A549 treated with DMSO at 1 μM for 4 hours (cell line): ENCODE results near the gene APOL2. TPM values are rescaled to one million over a fixed set of nuclear protein-coding genes. Genes with fewer than 3 reads are reported as not detected.

Source experiments
- total RNA-seq: library from RNA; stranded (reverse); fragments of 200-300 nt; extraction: Qiagen RNA extraction; gene quantifications from 5 replicates; pipeline ENCODE4 v1.2.3, GENCODE V29; 2022; ENCODE audit warnings: low read depth

The APOL2 gene
- 24.6 to 27.1 TPM (median 26.2 TPM) in 5 replicates for total RNA-seq

GRCh38 chr22:36239401-36240171 is at the start of gene APOL2:
APOL2 (minus strand) TSS chr22:36239527; CDS start chr22:36233162, 6,365 bp downstream.

GRCh38 chr22:36252754-36253522 is 13.6 kb upstream of the APOL2 start, which contains the start of gene APOL1:
APOL1 (plus strand) TSS chr22:36253133; CDS start chr22:36254956, 1,823 bp downstream.

GRCh38 chr22:36201630-36202319 is 37.6 kb downstream of the APOL2 start, which contains the start of gene APOL4:
APOL4 (minus strand) TSS chr22:36201809; CDS start chr22:36201734, 75 bp downstream.

Other genes with a start within 250 kb of the APOL2 start
- gene RBFOX2, start 210.7 kb downstream of the APOL2 start, total RNA-seq, result 32.3 to 42.8 TPM (median 38.0 TPM) in 5 replicates
- 0.07 TPM in 2 of 5 replicates, not detected in the others for gene APOL3, start 78.8 kb downstream of the APOL2 start, total RNA-seq
- gene APOL4, start 37.7 kb downstream of the APOL2 start, total RNA-seq, result 0.09 TPM in 1 of 5 replicates, not detected in the others
- 8.0 to 8.8 TPM (median 8.5 TPM) in 5 replicates for gene APOL1, start 13.6 kb upstream of the APOL2 start, total RNA-seq
- 193 to 218 TPM (median 197 TPM) in 5 replicates for gene MYH9, start 148.4 kb upstream of the APOL2 start, total RNA-seq
- 63.3 to 77.3 TPM (median 69.0 TPM) in 5 replicates for gene TXN2, start 242.1 kb upstream of the APOL2 start, total RNA-seq